T-helper 1 cell treated with Interleukin-12 subunit alpha and Interleukin-12 subunit beta and Interleukin-4 antibody, amounts not matched to agents 30 μg/mL and 1 μg/mL, for 36 hours (primary cell): ENCODE measurements around the gene SETBP1.

Experiments
- H3K27ac Mint-ChIP-seq: one replicate; pipeline ENCODE4 v1.8.0; 2021; ENCODE audit warnings: mild to moderate bottlenecking, mixed read lengths
- H3K27me3 Mint-ChIP-seq: one replicate; pipeline ENCODE4 v1.8.0; 2021; ENCODE audit warnings: low read depth, mixed read lengths
- H3K36me3 Mint-ChIP-seq: one replicate; pipeline ENCODE4 v1.8.0; 2021; ENCODE audit warnings: low read depth, mixed read lengths
- H3K4me1 Mint-ChIP-seq: one replicate; pipeline ENCODE4 v1.8.0; 2021; ENCODE audit warnings: low read depth, mixed read lengths
- H3K4me3 Mint-ChIP-seq: one replicate; pipeline ENCODE4 v1.8.0; 2021; ENCODE audit warnings: mild to moderate bottlenecking, moderate library complexity, mixed read lengths
- H3K9me3 Mint-ChIP-seq: one replicate; pipeline ENCODE4 v1.8.0; 2021; ENCODE audit warnings: mixed read lengths

Gene SETBP1

DNA sequence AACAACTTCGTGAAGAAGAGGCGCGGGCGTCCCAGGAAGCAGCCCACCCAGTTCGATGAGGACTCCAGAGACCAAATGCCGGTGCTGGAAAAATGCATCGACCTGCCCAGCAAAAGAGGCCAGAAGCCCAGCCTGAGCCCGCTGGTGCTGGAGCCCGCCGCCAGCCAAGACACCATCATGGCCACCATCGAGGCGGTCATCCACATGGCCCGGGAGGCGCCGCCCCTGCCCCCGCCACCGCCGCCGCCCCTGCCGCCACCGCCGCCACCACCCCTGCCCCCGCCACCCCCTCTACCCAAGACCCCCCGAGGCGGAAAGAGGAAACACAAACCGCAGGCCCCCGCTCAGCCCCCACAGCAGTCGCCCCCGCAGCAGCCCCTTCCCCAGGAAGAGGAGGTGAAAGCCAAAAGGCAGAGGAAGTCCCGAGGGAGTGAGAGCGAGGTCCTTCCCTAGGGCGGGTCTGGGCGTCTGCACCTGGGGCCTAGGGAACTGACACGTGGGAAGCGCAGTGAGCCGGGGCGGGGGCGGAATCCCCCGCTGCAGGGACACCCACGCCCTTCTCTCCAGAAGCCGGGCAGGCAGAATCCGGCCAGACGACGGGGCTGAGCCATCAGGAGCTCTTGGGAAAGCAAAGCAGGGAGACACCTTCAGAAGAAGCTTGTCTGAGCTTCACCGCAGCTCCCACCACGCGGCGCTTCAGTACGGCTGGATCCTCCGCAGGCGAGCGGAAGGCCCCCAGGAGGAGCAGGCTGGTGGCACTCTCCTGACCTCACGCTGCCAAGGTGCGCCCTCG lies 382.8 kb downstream of the SETBP1 start:
- Mint-ChIP-seq H3K36me3 (no peaks in the 10 kb centered on the region), H3K4me3 (no peak overlapping the region), H3K27me3 (no peaks in the 10 kb centered on the region), H3K9me3 (no peaks in the 10 kb centered on the region), H3K27ac (no peak overlapping the region), H3K4me1 (peaks cover 3% of the 10 kb centered on the region)

DNA sequence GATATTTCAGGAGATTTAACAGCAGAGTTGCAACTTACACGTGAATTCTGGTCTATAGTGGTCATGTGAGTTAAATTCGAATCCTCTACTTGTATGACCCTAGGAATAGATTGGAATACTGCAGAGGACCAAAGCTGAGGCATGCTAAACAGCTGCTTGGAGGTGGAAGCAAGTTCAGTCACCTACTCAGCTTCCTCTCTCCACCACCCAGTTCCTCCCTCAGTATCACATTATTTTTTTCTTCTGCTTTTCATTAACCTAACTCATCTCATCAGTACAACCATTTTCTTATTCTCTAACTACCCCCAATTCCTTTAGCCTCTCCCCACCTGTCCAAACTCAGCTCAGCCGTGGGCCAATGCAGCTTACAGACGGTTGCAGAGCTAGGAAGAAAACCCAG lies 385.5 kb downstream of the SETBP1 start:
- Mint-ChIP-seq H3K27me3 (no peaks in the 10 kb centered on the region), H3K36me3 (no peaks in the 10 kb centered on the region), H3K27ac (no peak overlapping the region), H3K4me3 (no peak overlapping the region), H3K4me1 (peaks cover 3% of the 10 kb centered on the region), H3K9me3 (no peaks in the 10 kb centered on the region)

DNA sequence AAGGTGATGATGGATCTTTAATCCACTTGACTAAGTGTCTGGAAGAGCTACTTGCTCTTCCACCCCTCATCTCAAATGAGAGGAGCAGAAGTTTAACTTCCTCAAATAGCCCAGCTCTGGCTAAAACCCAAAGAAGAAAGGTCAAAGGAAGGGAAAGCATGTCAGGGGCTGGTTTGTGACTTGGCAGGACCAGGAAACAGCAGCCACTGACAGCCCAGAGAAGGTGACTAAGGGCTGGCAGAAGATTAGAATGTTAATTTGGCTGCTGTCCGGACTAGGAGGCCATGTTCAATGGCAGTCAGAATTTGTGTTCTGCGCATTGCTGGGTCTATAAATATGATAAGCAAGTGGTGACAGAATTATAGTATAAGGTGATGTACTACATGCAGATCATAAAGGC lies 386.2 kb downstream of the SETBP1 start:
- peaks cover 3% of the 10 kb centered on the region for H3K4me1 Mint-ChIP-seq
- no peak overlapping the region for H3K27ac Mint-ChIP-seq
- H3K36me3 Mint-ChIP-seq = no peaks in the 10 kb centered on the region
- H3K4me3 Mint-ChIP-seq = no peak overlapping the region
- no peaks in the 10 kb centered on the region for H3K9me3 Mint-ChIP-seq
- no peaks in the 10 kb centered on the region for H3K27me3 Mint-ChIP-seq

DNA sequence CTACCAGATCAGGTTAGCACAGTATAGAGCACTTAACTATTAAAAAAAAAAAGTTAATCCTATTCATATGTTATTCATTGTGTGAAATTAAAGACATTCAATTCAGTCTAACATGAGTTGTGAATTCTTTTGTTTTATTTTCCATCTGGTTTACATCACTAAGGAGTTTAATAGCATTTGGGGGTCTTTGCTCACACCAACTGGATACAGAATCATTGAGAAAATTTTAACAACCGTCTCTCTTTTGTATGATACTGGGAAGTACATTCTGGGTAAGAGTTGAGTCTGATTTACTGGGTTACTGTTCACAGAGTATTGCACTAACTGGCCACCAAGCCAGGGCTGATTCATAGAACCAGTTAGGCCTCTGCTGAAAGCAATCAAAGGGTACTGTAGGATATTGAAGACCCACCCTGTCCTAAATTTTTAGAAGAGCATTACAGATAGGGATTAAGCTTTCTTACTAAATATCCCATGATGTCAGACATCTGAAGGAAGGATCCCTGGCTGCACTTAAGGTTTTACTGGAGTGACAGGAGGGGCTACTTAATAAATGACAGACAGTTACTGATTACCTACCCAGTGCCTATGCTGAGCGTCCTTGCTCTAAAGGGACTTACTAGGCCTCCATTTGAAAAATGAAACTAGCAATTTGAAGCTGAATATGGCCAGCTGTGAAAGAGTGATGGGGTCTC lies 387.9 kb downstream of the SETBP1 start:
- Mint-ChIP-seq H3K4me1 (peaks cover 3% of the 10 kb centered on the region), H3K36me3 (no peaks in the 10 kb centered on the region), H3K27me3 (no peaks in the 10 kb centered on the region), H3K27ac (no peak overlapping the region), H3K4me3 (no peak overlapping the region), H3K9me3 (no peaks in the 10 kb centered on the region)

DNA sequence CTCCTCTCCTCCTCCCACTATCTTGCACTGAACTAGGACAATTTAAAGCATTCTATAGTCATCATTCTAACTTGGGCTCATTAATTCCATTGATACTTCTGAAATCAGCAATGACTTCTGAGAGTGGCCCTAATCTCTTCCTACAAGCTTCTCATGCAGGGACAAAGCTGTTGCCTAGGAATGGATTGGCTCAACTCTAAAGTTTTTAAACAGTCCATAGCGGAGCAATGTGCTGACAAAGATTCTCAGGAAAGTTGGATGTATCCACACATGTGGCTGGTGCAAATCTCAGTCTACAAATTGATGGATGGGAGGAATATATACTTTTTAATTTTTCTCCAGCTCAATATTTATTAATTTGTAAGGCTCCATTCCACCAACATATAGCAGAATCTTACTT lies 388.9 kb downstream of the SETBP1 start:
- no peaks in the 10 kb centered on the region for H3K27me3 Mint-ChIP-seq
- no peak overlapping the region for H3K27ac Mint-ChIP-seq
- no peaks in the 10 kb centered on the region for H3K36me3 Mint-ChIP-seq
- H3K4me3 Mint-ChIP-seq = no peak overlapping the region
- no peaks in the 10 kb centered on the region for H3K9me3 Mint-ChIP-seq
- H3K4me1 Mint-ChIP-seq = peaks cover 3% of the 10 kb centered on the region

DNA sequence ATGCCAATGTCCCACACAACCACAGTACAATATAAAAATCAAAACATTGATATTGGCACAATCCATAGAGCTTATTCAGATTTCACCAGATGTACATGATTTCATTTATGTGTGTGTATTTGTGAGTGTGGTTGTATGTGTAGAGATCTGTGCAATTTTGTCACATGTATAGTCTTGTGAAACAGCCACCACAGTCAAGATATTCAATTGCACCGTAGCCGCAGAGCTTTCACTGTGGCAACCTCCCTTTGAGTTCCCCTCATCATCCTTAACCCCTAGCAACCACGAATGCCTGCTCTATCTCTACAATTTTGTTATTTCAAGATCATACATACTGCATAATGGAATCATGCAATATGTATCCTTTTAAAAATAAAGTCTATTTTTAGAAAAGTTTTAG lies 391.3 kb downstream of the SETBP1 start:
- H3K4me1 Mint-ChIP-seq = no peaks in the 10 kb centered on the region
- no peaks in the 10 kb centered on the region for H3K27me3 Mint-ChIP-seq
- no peaks in the 10 kb centered on the region for H3K36me3 Mint-ChIP-seq
- no peaks in the 10 kb centered on the region for H3K9me3 Mint-ChIP-seq
- H3K27ac Mint-ChIP-seq = no peak overlapping the region
- H3K4me3 Mint-ChIP-seq = no peak overlapping the region

DNA sequence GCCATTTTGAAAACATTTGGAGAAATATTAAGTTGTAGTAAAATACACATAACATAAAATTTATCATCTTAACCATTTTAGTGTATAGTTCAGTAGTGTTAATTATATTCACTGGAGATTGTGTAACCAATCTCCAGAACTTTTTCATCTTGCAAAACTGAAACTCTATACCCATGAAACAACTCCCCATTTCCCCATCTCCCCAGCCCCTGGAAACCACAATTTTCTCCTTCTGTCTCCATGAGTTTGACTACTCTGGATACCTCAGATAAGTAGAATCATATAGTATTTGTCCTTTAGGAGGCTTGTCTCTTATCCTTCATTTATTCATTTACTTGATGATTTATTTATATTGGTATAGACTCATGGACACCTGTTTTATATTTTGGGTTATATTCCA lies 392.9 kb downstream of the SETBP1 start:
- H3K27ac Mint-ChIP-seq = no peak overlapping the region
- H3K4me1 Mint-ChIP-seq = no peaks in the 10 kb centered on the region

DNA sequence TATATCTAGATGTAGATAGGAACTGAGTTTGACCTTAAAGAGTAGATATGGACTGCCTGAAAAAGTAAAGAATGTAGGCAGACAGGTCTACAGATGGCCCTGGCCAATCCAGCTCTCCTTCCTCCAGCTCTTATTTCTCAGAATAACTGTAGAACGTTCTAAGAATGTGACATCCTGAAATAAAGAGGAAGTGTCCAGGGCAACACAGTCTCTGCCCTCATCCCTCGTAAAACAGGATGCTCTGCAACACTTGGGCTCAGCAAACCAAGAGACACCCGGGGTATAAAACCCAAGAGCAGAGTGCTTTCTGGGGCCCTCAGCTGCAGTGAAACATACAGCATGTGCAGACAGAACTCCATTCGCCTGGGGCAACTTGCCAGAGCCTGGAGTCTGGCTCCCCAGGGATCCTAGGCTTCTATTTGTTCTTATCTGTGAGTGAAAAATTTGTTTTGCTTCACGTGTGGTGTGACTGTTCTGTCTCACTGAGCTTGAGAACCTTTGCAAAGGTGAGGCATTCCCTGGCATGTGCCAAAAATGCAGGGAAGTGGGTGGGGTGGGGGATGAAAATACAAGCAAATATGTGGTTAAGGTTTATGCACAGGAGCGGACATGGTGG lies 401.0 kb downstream of the SETBP1 start:
- Mint-ChIP-seq H3K4me3 (no peak overlapping the region), H3K36me3 (no peaks in the 10 kb centered on the region), H3K27ac (no peak overlapping the region), H3K27me3 (no peaks in the 10 kb centered on the region), H3K9me3 (peaks cover 7% of the 10 kb centered on the region), H3K4me1 (no peaks in the 10 kb centered on the region)

More for the DNA sequence above, 392.9 kb downstream of the SETBP1 start:
- Mint-ChIP-seq H3K4me3 (no peak overlapping the region), H3K9me3 (no peaks in the 10 kb centered on the region), H3K27me3 (no peaks in the 10 kb centered on the region), H3K36me3 (no peaks in the 10 kb centered on the region)

DNA sequence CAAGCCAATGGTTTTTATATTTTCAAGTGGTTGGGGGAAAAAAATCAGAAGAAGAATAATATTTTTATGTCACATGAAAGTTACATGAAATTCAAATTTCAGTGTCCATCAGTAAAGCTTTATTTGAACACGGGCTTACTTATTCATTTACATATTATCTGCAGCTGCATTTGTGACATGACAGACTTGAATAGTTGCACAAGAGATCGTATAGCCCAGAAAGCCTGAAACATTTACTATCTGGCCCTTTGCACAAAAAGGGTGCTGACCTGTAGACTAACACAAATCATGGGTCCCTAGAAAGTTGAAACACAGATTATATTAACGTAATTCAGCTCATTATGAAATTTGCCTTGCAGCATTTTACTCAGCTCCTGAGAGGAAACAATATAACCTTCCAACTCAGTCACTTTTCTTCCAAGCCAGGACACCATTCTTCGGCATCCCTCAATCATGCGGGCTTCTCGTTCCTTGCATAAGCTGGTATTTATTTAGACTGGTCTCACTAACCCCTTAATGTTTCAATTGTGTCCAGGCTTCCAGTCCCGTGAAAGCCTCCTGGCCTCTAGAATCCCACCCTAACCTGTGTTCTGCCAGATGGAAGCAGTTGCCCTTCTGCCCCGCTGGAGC lies 402.7 kb downstream of the SETBP1 start:
- H3K4me1 Mint-ChIP-seq = no peaks in the 10 kb centered on the region

DNA sequence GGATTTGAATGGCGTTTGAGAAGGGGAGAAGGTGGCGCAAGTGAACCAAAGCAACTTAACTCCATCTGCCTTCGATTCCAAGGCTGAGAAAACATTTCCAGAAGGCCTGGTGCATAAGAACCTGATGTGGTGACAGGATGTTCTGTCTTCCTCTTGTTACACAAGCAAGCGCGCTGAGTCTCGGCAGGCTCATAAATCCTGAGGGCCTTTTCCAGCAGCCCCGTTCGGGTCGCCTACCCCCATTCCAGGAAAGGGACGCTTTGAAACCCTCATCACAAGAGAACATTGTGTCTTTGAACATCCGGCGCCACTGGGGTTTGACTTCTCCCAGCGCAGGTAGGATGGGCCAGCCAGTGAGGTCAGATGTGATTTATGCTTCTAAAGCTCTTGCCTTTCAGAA lies 403.5 kb downstream of the SETBP1 start:
- H3K9me3 Mint-ChIP-seq = peaks cover 7% of the 10 kb centered on the region
- no peaks in the 10 kb centered on the region for H3K27me3 Mint-ChIP-seq
- no peak overlapping the region for H3K27ac Mint-ChIP-seq
- H3K4me3 Mint-ChIP-seq = no peak overlapping the region
- H3K36me3 Mint-ChIP-seq = no peaks in the 10 kb centered on the region
- no peaks in the 10 kb centered on the region for H3K4me1 Mint-ChIP-seq

More for the DNA sequence above, 402.7 kb downstream of the SETBP1 start:
- H3K27me3 Mint-ChIP-seq = no peaks in the 10 kb centered on the region
- no peak overlapping the region for H3K4me3 Mint-ChIP-seq
- H3K36me3 Mint-ChIP-seq = no peaks in the 10 kb centered on the region
- H3K27ac Mint-ChIP-seq = no peak overlapping the region
- H3K9me3 Mint-ChIP-seq = peaks cover 7% of the 10 kb centered on the region

DNA sequence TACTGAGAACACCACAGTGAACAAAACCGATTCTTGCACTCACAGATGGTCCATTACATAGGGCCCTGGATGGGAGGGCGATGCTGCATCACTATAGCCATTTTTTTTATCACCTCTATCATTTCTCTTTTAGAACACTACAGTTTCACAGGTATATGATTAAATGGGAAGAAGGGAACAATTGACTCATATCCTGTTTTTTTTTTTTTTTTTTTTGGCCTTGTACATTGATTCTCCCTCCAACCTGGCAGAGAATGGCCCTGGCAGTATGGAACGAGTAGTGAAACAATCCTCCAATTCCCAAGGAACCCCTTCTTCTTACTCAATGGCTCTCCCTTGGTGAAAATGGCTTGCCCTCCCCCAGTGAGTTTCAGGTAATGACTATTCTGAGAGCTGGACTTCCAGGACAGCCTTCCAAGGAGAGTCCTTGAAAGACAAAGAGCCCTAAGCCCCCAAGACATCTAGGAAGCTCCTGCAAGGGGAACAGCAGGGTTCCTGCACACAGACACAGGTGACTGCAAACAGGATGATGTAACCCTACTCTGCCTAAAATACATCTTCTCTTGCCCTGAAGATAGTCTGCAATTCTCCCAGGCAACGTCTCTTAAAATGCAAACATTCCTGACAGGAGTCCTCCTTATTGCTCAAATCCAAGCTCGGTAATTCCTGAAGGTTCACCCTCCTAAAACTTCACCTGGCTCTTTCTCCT lies 405.4 kb downstream of the SETBP1 start:
- peaks cover 7% of the 10 kb centered on the region for H3K9me3 Mint-ChIP-seq
- H3K27ac Mint-ChIP-seq = no peak overlapping the region
- H3K27me3 Mint-ChIP-seq = no peaks in the 10 kb centered on the region
- no peak overlapping the region for H3K4me3 Mint-ChIP-seq
- no peaks in the 10 kb centered on the region for H3K36me3 Mint-ChIP-seq
- H3K4me1 Mint-ChIP-seq = no peaks in the 10 kb centered on the region

DNA sequence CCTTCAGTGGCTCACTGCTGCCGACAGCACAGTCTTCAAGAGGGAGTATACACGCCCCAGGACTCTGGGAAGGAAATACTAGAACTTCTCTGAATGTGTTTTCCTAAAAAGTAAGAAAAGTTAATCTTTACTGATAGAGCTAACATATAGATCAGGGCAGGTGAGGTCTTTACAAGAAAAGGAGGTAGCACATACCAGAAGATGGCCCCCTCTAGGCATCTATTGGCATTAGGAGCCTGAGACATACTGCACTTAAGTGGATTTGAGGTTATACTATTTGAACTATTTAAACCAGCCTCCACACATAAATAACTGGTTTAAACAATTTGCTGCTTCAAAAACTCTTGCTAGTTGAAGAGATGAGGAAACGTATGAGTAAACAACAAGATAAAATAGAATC lies 406.1 kb downstream of the SETBP1 start:
- no peak overlapping the region for H3K4me3 Mint-ChIP-seq
- H3K36me3 Mint-ChIP-seq = no peaks in the 10 kb centered on the region
- H3K4me1 Mint-ChIP-seq = no peaks in the 10 kb centered on the region
- no peaks in the 10 kb centered on the region for H3K27me3 Mint-ChIP-seq
- H3K27ac Mint-ChIP-seq = no peak overlapping the region
- H3K9me3 Mint-ChIP-seq = peaks cover 4% of the 10 kb centered on the region

DNA sequence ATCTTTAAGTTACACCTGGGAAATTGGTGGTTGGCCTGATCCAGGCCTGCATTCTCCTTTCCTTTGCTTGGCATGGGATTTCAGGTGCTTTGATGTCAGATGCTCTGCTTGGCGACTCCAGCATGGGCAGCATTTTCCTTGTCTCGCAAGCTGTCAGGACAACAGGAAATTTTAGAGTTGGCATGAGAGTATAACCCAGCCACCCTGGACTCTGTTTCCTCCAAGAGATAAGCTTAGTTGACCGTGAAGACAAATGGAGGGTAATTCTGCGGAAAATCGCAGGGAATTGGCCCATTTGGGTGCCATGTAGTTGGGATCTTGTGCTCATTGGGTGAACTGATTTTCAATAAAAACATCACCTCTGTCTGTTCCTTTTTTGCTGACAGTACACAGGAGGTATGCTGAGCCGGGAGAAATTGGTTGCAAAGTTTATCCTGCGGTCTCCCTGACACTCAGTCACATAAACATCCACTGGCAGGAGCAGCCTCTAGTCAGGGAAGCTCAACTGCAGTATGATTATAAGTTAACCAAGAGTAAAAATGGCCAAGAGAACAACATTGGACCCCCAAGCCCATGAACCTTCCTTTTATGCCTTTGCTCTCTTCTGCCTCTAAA lies 409.9 kb downstream of the SETBP1 start:
- H3K9me3 Mint-ChIP-seq = no peaks in the 10 kb centered on the region
- no peaks in the 10 kb centered on the region for H3K27me3 Mint-ChIP-seq
- no peak overlapping the region for H3K4me3 Mint-ChIP-seq
- H3K4me1 Mint-ChIP-seq = no peaks in the 10 kb centered on the region
- H3K36me3 Mint-ChIP-seq = no peaks in the 10 kb centered on the region
- H3K27ac Mint-ChIP-seq = no peak overlapping the region
